GM19452 (cell line): ENCODE data around the gene DPYSL4.

Source experiments
- ATAC-seq: cut with Tn5 transposase; IDR thresholded peaks from one replicate; pipeline ENCODE4 v1.9.1; 2021; ENCODE audit not compliant: unreplicated experiment

Gene DPYSL4

DNA sequence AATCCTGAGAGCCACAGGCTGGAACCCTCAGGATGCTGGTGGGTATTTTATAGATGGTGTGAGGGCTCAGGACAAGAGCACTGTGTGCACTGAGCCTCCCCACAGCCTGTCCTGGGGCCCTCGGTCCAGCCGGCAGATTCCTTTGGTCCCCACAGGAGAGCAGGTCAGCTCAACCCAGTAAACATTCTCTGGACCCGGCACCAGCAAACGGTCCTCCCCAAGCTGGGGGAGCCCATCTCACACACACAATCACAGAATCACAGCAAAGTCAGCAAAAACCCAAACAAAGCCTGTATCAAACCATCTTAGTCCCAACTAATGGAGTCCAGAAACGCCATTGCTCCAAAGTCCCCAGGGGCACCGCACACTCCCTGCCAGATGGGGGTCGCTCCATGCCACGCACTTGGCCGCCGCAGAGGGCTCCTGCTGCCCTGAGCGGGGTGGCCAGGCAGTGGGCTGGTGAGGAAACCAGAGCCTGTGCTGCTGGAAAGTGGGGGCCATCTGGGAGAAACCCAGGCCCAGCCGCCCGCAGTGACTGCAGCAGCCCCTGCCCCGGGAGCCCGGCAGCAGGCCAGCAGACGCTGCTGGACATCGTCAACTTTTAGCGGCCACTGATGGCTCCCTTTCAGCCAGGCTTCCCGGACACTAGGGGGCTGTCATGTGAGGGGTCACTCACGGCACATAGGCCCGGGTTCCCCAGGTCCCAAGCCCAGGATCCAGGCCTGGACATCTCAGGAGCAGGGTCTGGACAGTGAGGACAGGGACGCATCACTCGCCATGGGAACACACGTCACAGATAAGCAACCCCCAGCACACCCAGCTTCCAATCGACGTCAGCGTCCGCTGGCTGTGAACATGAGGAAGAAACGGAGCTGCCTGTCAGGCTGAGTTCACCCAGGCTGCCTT is 52.6 kb downstream of the DPYSL4 start:
- no peak for ATAC-seq

DNA sequence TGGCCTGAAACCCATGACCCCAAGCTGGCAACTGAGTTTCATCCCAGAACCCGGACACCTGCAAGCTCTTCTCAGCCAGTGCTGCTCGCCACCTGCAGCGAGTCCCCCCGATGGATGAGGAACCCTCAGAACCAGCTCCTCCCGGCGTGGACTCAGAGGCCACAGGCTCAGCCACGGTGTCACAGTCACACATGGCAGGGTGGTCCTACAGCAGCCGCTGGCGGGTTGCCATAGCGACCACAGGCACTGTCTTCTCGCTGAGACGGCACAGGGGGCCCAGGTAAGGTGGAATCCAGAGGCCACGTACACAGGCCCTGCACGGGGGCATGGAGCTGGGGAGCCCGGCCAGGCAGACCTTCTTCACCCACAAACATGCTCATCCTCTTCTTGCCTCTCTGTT is 53.4 kb downstream of the DPYSL4 start:
- ATAC-seq: no peak

DNA sequence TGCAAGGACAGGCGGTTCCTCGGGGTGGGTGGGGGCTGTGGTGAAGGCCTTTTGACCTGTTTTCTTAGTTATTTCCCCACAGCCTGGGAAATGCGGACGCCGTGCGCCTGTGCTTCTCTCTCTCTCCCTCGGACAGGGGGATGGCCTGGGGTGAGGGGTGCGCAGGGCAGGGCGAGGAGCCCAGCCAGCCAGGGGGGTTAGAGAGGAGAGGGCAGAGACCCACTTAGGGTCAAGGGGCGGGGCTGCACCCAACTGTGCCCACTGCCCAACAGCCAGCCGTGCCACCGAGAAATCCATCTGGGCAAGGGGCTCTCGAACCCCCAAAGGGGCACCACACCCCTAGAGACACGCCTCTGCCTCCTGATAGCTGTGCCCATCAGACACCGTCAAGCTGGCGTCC is 53.8 kb downstream of the DPYSL4 start:
- no peak for ATAC-seq

DNA sequence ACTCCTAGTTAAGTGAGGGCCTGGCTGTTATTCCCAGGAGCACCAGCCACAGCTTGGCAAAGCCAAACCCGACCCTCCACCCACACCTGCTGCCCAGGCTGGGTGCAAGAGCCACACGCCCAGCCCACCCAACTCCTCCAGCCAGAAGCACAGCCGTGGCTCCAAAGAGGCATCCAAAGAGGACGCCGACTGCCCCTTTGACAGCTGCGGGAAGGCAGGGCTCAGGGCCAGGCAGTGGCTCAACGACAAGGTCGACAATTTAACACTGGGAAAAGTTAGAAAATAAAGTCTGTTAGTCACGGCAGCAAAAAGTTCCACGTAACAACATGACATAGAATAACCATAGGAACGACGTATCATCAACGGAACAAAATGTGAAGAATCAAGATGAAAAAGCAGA is 54.3 kb downstream of the DPYSL4 start:
- no peak for ATAC-seq

DNA sequence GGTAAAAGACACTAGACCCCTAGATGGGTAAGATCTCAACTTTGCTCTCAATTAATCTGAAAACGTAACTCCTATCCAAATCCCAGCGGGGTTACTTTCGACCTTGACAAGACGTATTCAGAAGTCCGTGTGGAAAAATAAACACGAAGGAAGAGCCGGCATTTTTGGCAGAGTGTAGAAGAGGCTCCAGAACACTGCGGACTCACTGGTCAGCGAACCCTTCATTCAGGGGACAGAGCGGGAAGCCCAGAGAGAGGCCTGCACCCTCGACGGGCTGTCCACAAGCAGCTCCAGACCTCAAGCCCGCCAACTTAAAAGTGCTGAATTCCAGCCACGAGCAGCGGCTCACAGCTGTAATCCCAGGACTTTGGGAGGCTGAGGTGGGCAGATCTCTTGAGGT is 54.7 kb downstream of the DPYSL4 start:
- ATAC-seq: no peak

DNA sequence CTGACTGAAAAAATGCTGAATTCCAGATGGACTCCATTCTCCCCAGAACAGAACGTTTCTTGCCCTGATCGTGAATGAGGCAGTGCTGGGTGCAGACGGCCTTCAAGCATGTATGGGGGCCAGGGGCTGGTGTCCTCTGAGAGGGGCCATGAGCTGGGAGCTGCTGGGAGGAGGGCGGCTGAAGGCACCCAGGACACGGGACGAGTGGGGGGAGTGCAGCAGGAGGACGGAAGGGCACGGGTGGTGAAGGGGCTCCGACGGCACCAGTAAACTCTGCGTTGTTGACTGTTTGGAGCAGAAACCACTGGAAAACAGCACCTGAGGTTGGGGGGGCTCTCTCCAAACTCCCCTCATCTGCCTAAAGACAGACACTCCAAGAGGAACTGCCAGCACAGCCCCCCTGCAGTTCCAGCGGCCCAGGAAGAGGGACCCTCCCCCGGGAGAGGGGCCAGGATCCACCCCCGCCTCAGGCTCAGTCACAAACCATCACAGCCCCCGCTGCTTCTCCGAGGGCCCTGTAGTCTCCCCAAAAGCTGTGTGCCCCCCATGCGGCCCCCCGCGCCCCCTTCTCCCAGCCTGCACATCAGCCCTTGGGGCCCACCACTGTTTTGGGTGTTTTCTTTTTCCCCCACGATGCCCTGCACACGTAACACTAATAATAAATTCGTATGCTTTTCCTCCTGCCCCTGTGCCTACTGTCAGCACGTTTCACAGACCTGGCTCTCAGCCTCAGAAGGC is 55.5 kb downstream of the DPYSL4 start:
- ATAC-seq: no peak

DNA sequence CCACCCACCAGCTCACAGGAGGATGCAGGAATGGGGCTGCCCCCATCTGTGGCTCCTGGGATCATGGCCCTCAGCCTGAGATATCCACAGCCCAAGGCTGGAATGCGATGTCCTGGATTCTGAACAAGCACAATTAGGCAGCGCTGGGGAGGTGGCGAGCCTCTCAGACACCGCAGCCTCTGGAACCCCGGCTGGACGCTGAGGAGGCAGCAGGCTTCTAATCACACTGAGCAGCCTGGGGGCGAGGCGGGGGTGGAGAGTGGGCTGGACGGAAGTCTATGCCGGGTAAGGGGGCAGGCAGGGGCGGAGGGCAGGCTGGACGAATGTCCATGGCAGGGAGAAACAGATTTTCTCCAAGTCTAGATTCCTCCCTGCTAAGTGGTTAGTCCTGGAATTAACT is 56.4 kb downstream of the DPYSL4 start:
- ATAC-seq: no peak

DNA sequence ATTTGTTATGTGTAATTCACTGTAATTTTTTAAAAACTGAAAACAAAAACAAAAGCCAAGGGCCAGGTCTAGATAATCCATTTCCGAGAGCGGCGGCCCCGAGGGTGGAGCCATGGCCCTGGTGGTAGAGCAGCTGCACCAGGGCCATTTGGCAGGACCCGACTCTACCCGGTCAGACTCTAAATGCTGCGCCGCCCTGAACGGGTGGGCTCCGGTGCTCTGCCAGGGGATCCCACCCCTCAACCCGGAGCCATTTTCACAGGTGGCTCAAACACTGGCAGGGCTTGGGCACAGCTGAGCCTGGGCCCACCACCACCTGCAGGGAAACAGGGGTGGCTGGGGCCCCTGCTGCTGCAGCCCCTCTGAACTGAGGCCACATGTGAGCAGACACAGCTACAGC is 56.9 kb downstream of the DPYSL4 start:
- ATAC-seq: no peak

DNA sequence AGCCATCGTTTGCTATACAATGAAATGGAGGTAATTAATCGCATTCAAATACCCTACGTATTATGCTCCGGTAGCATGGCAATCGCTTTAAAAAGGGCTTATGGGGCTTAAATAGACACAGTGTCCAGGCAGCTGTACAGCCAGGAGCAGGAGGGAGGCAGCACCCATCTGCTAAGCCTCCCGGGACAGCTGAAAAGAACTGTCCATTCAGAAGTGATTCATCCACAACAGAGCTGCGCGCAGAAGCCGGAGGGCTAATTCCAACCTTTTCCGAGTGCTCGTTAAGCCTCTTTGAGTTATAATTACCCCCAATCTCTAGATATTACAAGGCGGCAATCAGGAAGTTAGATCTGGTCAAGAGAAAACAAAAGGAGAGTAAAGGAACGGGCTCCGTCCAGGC is 58.3 kb downstream of the DPYSL4 start:
- ATAC-seq: no peak

DNA sequence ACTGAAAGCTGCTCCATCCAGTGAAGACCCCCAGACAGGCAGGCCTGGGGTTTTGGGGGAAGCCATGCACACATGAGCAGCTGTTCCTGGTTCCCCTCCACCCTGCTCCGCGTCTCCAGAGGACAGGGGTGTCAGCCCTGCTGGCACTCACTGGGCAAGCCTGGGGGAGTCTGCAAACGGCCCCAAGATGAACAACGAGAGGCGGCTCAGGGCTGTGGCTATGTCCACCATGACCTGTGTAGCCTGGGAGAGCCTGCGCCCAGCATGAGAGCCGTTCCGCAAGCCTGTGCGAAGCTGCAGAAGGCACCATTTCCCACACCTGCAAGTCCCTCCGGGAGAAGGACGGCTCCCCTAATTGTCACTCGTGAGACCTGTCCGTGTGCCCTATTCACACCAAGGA is 59.5 kb downstream of the DPYSL4 start:
- no peak for ATAC-seq

DNA sequence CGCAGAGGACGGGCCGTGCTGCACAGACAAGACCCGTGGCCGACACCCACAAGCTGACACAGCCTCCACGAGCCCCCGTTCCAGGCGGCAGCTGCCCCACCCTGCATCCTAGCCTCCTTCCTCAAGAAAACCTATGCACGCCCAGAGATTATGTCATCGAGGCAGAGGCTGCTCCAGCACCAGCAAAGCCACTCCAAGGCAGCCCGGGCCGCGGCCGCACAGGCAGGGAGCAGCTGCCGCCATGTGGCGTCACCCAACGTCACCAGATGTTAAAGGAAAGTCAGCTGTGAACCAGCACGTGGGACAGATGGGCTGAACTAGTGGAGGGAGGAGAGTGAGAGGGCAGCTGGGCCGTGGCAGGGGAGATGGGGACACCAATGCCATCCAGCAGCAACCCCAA is 61.2 kb downstream of the DPYSL4 start:
- no peak for ATAC-seq

DNA sequence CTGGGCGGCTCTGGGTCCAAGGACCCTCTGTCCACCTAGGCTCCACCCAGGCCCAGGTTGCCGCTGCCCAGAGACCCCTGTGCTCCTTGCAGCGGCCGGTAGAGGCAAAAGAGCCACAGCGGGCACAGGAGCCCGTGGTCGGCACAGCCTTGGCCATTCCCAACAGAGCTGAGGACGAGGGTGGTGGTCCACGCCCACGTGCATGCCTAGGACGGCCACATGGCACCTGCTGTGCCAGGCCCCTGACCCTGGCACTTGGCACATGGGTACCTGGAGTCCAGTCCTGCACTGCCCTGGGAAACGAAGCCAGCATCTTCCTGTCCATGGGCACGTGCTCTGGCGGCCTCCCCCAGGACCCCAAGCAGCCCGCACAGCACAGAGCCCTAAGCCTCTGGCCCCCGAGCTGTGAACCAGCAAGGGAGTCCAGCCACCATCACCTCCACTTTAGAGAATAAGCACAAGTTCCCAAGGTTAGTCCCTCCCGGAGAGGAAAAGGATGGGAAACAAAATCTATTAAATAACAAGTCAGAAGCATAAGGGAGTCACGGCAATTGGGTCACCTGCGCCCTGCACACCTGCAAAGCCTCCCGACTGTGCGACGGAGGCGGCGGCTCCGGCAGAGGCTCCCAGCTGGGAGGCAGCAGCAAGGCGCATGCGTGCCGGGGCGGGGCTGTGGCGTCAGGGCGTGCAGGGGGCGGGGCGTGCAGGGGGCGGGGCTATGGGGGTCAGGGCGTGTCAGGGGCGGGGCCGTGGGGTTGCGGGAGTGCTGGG is 61.9 kb downstream of the DPYSL4 start:
- no peak for ATAC-seq

DNA sequence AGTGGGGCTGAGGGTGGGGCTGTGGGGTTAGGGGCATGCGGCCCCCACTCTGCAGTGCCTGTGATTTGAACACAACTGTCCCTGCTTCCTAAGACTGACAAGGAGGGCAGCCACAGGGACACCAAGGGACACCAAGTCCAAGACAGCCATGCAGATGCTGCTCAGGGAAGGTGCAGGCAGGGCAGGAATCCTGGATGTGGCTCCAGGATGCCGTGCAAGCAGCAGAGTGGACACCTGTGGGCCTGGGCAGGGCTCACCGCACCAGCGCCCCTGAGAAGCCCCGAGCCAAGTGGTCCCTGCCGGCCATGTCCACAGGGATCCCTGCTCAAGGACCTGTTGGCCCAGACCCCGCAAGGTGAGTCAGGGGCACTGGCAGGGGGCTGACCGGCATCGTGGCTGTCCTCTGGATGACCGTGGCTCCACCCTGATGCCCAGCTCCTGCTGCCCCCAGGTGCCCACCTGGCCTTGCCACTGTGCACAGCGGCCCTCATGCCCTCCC is 62.5 kb downstream of the DPYSL4 start:
- no peak for ATAC-seq

DNA sequence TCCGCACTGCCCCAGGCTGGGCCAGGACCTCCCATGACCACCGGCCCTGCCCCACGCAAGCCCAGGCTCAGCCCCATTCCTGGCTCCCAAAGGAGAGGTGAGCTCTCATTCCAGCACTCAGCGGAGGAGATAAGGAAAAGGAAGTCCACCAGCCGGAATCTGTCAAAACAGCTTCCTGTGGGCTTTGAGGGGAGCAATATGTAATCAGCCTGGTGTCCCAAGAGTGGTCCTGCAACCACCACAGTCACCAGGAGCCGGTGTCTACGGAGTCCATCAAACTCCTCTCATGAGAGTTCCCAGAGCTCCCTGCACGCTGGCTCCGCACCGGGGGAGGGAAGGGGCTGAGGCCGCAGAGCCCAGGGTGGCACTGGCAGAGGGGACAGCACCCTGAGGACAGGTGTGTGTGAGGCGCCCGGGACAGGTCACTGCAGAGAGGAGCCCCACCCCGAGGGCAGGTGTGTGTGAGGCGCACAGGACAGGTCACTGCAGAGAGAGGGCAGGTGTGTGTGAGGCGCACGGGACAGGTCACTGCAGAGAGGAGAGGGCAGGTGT is 63.2 kb downstream of the DPYSL4 start:
- no peak for ATAC-seq

DNA sequence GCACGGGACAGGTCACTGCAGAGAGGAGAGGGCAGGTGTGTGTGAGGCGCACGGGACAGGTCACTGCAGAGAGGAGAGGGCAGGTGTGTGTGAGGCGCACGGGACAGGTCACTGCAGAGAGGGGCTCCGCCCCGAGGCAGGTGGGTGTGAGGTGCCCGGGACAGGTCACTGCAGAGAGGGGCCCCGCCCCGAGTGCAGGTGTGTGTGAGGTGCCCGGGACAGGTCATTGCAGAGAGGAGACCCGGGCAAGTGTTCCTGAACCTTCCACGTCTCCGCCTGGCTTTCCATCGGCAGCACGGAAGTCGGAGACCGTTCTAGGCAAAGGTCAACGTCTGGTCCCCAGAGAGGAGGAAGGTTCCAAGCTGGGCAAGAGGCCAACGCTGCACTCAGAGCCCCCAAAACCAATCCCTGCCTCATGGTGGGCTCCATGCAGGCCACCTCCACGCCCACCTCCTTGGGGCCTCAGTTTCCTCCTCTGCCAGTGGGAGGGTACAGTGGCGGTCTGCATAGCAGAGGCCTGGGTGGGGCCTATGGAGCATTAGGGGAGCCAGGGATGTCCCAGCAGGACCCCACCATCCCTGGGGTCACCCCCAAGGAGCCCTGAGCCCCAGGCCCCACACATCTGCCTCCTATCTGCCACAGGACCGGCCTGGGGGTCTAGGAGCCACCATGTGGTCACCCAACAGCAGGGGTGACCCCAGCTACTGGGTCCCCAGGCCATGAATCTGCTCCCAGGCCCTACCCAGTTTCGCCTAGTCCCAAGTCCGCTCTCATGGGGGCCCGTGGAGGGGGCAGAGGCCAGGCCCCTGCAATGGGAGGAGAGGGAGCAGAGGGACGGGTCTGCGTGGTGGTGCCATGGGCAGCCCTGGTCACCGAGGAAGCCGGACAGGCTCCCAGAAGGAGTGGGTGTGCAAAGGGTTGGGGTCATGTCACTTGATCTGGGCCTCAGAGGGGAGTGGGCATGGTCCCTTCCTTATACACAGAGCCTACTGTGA is 64.0 kb downstream of the DPYSL4 start:
- ATAC-seq: no peak

DNA sequence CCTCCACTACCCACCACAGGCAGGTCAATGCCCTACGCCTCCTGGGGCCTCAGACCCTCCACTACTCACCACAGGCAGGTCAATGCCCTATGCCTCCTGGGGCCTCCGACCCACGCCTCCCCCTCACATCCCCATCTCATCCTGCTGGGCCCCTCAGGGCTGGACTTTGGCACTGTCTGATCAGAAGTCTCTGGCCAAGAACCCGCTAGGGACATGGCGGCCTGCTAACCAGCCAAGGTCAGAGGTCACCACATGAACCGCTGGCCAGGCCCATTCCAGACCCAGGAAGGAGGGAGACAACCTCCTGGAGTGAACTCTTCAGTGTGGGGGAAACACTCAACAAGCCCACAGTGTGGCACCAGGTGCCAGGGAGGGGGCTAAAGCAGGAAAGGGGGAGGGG is 65.2 kb downstream of the DPYSL4 start:
- no peak for ATAC-seq

DNA sequence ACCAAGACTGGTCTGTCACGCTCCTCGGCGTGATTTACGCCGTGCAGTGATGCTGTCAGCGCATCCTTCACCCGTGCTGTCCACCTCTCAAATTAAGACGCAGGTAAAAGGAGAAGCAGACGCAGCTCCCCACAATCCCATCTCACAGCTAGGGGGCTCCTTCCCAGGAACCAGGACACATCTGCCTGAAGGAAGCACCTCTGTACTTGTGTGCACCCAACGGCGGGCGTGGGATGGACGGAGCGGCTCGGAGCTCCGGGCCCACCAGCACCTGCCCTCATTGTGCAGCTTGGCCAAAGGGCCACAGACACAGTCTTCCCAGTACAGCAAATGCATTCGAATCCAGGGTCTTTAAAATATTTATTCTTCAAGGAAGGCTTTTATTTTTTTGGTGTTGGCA is 65.7 kb downstream of the DPYSL4 start:
- no peak for ATAC-seq

DNA sequence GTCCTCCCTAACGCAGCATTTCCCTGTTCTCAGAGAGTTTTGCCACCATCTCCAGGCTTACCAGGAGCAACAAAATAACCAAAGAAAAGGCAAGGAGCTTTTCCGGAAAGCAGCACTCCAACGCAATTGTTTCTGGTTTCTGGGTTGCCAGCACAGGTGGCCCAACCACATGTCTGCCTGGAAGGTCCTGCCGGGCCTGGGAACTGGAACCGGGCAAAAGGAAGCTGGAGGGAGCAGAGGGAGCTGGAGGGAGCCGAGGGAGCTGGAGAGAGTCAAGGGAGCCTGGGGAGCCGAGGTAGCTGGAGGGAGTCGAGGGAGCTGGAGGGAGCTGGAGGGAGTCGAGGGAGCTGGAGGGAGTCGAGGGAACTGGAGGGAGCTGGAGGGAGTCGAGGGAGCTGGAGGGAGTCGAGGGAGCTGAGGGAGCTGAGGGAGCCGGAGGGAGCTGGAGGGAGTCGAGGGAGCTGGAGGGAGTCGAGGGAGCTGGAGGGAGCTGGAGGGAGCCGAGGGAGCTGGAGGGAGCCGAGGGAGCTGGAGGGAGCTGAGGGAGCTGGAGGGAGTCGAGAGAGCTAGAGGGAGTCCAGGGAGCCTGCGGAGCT is 66.4 kb downstream of the DPYSL4 start:
- no peak for ATAC-seq

DNA sequence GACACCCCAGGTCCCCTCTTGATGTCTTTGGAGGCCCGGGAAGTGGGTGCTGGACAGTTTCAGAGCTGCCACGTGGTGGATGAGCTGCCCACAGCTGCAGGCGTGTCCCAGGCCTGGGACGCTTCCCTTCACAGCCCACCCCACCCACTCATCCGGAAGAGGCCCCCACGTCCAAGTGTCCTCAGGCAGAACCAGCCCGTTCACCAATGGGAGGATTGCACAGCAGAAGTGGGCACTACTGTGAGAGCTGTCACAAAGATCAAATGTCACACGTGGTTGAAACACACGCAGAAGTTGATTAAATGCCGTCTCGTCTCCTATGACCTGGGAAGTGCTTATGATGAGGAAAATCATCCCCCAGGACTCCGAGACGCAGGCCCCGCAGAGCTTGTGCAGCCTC is 68.1 kb downstream of the DPYSL4 start:
- no peak for ATAC-seq
